ENCODE data around the gene WIPF1.

The WIPF1 gene

GRCh38 chr2:174614261-174614660, 16.7 kb upstream of the WIPF1 start:
- no peak for TF ChIP-seq CTCF (IDR thresholded peaks at IDR 0.05; ENCODE audit: insufficient read depth, low read depth, low read length, missing control alignments)
- DNase-seq (ENCODE audit: low read depth) = peak; percentile 91
- no peak overlapping the region for H3K4me3 ChIP-seq (ENCODE audit: low read length)

- TF ChIP-seq CTCF (IDR thresholded peaks at IDR 0.05; ENCODE audit: insufficient read depth, low read depth, low read length, missing control alignments) = no peak
- DNase-seq (ENCODE audit: low read depth) = no peak
- H3K4me3 ChIP-seq (ENCODE audit: low read length) = no peak overlapping the region
These were observed 15.9 kb upstream of the WIPF1 start for GRCh38 chr2:174613531-174613930.

- no peak overlapping the region for H3K4me3 ChIP-seq (ENCODE audit: low read length)
- DNase-seq (ENCODE audit: low read depth) = no peak
- TF ChIP-seq CTCF (IDR thresholded peaks at IDR 0.05; ENCODE audit: insufficient read depth, low read depth, low read length, missing control alignments) = no peak
These were observed 15.4 kb upstream of the WIPF1 start for GRCh38 chr2:174612970-174613369.

DNA sequence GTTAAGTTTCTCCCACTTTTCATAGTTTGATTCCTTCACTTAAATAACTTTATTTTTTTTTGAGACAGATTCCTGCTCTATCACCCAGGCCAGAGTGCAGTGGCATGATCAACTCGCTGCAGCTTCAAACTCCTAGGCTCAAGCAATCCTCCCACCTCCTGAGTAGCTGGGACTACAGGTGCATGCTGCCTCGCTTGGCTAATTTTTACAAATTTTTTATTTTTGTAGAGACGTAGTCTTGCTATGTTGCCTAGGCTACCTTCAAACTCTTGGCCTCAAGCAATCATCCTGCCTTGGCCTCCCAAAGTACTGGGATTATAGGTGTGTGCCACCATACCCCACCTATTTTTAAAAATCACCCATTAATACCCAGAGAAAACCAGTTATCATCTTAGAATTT, 14.2 kb upstream of the WIPF1 start:
- no peak for TF ChIP-seq CTCF (IDR thresholded peaks at IDR 0.05; ENCODE audit: insufficient read depth, low read depth, low read length, missing control alignments)
- DNase-seq (ENCODE audit: low read depth) = no peak
- no peak overlapping the region for H3K4me3 ChIP-seq (ENCODE audit: low read length)

- TF ChIP-seq CTCF (IDR thresholded peaks at IDR 0.05; ENCODE audit: insufficient read depth, low read depth, low read length, missing control alignments) = no peak
- no peak for DNase-seq (ENCODE audit: low read depth)
- no peak overlapping the region for H3K4me3 ChIP-seq (ENCODE audit: low read length)
These were observed 13.4 kb upstream of the WIPF1 start for GRCh38 chr2:174611006-174611405.

DNA sequence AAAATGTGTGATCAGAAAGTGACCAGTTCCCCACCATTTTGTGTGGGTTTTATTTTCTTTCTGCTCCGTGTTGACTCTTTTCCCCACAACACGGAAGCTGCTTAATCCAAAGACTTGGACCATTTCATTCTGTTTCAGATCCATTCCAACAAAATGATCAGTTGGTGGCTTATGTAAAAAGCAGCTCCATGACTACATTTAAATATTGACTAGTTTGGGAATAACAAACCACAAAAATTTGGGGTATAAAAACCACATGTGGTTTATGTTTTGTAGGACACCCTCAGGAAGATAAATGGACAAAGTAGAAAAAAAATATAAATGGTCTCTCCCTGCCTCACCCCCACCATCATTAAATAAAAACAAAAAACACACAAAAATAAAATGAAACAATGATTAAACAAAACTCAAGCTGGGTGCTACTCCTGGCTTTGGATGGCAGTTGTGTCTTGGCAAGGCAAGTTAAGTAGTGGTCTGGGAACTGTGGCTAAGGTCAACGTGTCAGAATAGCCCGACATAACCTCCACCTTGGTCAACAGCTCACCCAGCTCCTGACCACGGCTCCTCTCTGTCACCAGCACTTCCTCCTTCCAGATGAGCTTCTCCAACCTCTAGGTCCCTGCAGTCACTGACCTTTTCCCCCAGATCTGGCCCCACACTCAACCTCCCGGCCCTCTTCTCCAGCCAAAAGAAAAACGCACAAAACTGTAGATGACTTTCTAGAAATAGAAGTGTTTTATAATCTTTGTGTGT, 12.8 kb upstream of the WIPF1 start:
- TF ChIP-seq CTCF (IDR thresholded peaks at IDR 0.05; ENCODE audit: insufficient read depth, low read depth, low read length, missing control alignments) = no peak
- DNase-seq (ENCODE audit: low read depth) = no peak
- no peak overlapping the region for H3K4me3 ChIP-seq (ENCODE audit: low read length)

- no peak for TF ChIP-seq CTCF (IDR thresholded peaks at IDR 0.05; ENCODE audit: insufficient read depth, low read depth, low read length, missing control alignments)
- no peak overlapping the region for H3K4me3 ChIP-seq (ENCODE audit: low read length)
- DNase-seq (ENCODE audit: low read depth) = no peak
These were observed 11.7 kb upstream of the WIPF1 start for GRCh38 chr2:174609261-174609660.
